Measurements from ENCODE around the gene XAGE5.
"Not testable (repeated sequence)": the region's sequence is repeated elsewhere in the genome, so short reads cannot be mapped to it uniquely, and the experiment has no call there.

The XAGE5 gene

DNA sequence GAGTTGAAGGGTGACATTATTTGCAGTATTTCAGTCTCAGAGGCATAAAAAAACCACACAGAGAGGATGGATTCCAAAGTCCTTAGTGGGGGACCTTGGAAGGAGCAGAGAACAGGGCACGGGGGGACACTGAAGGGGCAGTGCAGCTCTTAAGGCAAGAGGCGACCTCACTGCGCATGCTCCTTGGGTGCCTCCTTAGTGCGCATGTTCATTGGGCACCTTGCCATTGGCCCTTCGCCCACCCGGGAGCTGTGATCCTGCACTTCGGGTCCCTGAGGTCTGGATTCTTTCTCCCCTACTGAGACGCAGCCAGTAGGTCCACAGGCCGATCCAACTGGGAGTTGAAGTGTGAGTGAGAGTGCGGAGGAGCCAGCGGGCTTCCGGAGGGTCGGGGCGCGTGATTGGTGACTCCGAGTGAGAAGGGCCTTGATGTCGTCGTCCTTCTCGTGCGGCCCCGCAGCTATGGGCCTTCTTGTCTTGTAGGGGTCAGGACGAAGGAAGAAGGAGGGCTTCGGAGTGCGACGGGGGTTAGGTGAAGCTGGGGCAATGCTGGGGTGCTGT, at the start of gene XAGE5:
Gene XAGE5, plus strand, starts transcription at position 223 of the 561 bp plus-strand sequence. CDS start 1,280 bp downstream, outside the sequence.
- no peak for DNase-seq (ENCODE audit: low spot score)

DNA sequence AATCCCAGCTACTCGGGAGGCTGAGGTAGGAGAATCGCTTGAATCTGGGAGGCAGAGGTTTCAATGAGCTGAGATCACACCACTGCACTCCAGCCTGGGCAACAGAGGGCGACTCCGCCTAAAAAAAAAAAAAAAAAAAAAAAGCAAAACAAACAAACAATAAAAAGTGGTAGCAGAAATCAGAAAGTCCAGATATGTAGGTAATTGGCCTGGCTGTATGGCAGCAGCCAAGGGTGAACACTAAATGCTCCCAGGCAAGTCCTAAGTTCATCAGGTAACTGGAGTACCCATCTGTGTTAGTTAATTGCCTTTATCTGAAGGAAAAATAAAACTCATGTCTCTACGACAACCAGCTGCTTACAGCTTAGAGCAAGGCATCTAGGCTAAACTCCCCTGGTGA, 45.1 kb upstream of the XAGE5 start:
- DNase-seq (ENCODE audit: low spot score), result not testable (repeated sequence)

DNA sequence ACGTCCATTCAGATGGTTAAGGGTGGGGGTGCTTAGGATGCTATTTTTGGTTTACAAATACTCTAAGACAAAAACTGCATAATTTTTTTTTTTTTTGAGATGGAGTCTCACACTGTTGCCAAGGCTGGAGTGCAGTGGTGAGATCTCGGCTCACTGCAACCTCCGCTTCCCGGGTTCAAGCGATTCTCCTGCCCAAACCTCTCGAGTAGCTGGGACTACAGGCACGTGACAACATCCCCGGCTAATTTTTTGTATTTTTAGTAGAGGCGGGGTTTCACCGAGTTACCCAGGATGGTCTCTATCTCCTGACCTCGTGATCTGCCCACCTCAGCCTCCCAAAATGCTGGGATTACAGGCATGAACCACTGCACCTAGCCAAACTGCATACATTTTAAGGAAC, 37.6 kb upstream of the XAGE5 start:
- not testable (repeated sequence) for DNase-seq (ENCODE audit: low spot score)

GRCh38 chrX:52797327-52797726, 13.8 kb upstream of the XAGE5 start, which contains the start of gene SPANXN5:
Gene SPANXN5 (minus strand): TSS chrX:52797427. CDS start chrX:52797348, 79 bp downstream.
- DNase-seq (ENCODE audit: low spot score), result not testable (repeated sequence)

DNA sequence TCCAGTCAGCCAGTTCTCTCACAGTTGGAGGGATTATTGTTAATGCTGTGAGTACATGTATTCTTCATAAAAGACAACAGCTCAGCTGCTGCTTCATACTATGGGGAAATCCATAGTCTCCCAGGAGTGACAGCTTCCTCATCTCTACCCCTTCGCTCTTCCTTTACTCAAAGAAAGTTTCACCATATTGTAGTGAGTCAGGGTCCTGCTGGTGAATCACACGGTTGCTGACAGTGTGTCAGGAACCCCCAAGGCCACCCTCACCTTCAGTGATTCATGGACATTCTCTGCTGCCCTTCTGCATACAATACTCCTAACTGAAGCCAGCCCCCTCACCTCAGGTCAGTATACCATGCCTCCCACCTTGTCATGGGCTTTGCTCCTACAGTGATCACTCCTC, 6.2 kb upstream of the XAGE5 start:
- DNase-seq (ENCODE audit: low spot score), result not testable (repeated sequence)

- DNase-seq (ENCODE audit: low spot score), result no peak
Observed at GRCh38 chrX:52819788-52820187, 8.7 kb downstream of the XAGE5 start.

DNA sequence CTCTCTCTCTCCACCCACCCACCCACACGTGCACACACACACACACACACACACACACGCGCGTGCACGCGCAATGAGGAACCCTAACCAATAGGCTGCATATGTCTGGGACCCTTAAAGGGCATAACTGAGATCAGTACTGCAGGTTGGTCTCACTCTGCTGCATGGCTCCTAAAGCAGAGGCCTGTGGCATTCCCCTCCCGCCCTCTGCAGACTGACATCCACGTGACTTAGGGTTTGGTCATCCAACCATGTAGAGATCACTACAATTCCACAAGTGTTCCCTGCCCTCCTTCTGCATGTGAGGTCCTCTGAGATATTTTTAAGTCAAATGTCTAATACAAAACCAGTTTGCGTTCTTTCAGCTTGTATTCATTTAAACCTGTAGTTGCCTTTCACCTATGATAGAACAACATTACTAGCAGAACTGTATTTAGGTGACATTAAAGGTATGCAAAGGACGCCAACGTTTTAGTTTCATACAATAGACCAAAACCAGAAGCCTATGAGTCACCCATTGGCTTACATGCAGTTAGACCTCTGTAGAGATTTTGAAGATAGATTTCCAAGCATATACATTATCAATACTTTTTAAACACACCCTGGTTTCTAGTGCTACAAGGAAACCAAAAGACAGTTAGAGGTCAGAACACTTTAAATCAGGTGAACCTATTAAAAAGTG, 10.1 kb downstream of the XAGE5 start:
- DNase-seq (ENCODE audit: low spot score), result no peak

DNA sequence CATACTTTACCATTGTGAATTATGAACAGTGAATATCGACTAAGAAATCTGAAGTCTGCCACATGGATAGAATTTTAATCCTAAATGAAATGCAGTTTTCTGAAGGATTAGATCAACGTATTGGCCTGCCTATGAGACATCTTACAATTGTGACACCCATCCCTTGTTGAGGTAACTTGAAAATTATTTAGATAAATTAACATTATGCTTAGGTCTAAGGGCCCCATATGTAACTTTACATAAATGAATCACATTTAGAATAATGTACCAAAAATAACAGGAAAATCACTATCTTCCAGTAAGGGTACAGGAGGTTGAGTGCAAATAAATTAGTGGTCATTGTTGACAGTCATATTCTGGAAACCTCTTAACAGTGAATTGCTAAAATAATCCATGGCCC, 13.5 kb downstream of the XAGE5 start:
- no peak for DNase-seq (ENCODE audit: low spot score)

DNA sequence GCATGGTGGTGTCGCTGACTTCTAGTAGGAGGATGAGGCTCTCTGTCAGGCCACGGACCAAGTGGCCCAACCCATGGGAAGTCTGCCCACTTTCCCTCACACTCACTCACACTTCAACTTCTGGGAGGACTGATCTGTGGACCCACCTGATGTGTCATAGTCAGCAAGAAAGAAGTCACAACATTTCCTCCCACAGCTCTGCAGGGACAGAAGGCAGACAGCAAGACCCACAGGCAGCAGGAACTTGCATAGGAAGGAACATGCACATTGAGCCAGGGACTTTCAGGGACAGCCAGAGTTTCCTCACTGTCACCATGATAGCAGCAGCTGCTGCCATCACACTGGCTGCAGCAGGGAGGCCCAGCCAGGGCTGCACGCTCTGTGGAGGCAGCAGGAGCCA, 19.5 kb downstream of the XAGE5 start:
- no peak for DNase-seq (ENCODE audit: low spot score)

DNA sequence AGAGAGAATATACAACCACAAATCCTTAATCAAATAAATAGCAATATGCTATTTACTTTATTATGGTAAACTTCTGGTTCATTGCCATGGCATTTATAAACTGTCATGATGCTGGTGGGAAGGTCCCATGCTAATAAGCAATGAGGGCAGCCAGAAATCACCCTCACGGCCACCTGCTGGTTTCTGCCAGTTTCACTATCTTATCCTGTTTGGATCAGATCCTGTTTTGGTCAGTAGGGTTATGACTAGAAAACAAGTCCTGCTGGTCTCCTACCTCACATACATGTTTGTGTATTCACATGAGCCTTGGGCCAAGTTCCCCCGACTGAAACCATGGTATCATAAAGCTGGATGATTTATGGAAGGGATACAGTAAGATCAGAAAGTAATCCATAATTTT, 28.1 kb downstream of the XAGE5 start:
- DNase-seq (ENCODE audit: low spot score), result no peak

- DNase-seq (ENCODE audit: low spot score), result not testable (repeated sequence)
Observed at GRCh38 chrX:52843619-52844018, 32.5 kb downstream of the XAGE5 start.

DNA sequence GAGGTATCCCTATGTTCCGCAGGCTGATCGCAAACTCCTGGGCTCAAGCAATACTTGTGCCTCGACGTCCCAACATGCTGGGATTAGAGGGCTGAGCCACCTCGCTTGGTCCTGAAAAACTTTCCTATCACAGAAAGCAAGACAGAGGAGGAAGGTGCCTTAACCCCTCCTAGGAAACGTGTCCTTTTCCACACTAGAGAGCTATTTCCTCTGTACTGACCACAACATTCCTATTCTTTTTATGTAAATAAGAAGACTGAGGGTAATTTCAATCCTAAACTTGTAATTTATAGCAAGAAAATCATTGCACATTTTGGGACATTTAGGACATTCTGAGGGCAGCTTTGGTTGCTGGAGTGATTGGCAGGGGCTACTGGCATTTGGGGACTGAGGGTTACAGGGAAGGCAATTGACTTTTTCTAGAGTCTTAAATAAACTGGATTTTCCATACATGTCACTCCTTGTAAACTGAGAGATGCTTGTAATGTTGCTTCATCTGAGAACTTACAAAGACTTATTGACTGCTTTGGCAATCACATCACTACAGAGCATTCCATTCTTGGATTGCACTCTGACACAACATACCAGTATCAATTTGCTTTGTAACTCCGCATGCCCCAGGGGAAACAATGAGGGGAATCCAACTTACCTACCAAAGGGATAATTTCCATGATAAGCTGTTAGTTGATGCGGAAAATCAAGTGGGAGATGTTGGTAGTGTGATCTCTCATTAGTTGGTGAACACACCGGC, 41.2 kb downstream of the XAGE5 start:
- DNase-seq (ENCODE audit: low spot score), result no peak

DNA sequence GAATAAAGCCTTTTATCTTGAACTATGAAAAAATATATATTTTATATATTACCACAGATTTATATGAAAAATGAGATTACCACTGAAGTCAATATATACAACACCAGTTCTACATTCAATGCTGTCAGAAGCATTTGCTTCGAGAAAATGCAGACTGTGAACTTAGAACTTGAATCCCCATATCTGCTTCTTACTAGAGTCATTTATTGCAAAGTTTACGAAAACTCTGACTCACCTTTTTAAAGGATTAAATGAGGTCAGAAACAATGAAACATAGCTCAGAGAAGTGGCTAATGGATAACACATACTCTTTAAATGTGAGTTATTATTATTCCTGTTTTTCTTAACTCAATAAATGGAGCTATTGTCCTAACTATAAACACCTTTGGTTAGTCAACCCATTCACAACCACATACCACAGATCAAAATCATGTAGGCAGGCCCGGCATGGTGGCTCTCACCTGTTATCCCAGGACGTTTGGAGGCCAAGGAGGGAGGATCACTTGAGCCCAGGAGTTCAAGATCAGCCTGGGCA, 46.0 kb downstream of the XAGE5 start:
- DNase-seq (ENCODE audit: low spot score), result not testable (repeated sequence)

GRCh38 chrX:52865343-52865998, 54.4 kb downstream of the XAGE5 start:
- DNase-seq (ENCODE audit: low spot score), result no peak

Measured in NAMALWA (cell line).